Glutamatergic neuron (in vitro differentiated cells): ENCODE measurements around the gene LGALS3. TPM values are rescaled to one million over a fixed set of nuclear protein-coding genes. Genes with fewer than 3 reads are reported as not detected.

ENCODE experiments used
- DNase-seq: peaks from one replicate; pipeline ENCODE4 v3.0.0; 2022
- H3K27ac Mint-ChIP-seq: one replicate; pipeline ENCODE4 v1.8.0; 2020; ENCODE audit warnings: mild to moderate bottlenecking, mixed read lengths, inconsistent platforms; ENCODE audit not compliant: unreplicated experiment
- H3K27me3 Mint-ChIP-seq: one replicate; pipeline ENCODE4 v1.8.0; 2020; ENCODE audit warnings: mild to moderate bottlenecking, moderate library complexity, mixed read lengths, inconsistent platforms; ENCODE audit not compliant: unreplicated experiment
- H3K36me3 Mint-ChIP-seq: one replicate; pipeline ENCODE4 v1.8.0; 2020; ENCODE audit warnings: mild to moderate bottlenecking, mixed read lengths, inconsistent platforms; ENCODE audit not compliant: unreplicated experiment
- H3K4me1 Mint-ChIP-seq: one replicate; pipeline ENCODE4 v1.8.0; 2020; ENCODE audit warnings: mild to moderate bottlenecking, low read depth, mixed read lengths, inconsistent platforms; ENCODE audit not compliant: unreplicated experiment
- H3K4me3 Mint-ChIP-seq: one replicate; pipeline ENCODE4 v1.8.0; 2020; ENCODE audit warnings: mild to moderate bottlenecking, mixed read lengths, inconsistent platforms; ENCODE audit not compliant: unreplicated experiment
- H3K9me3 Mint-ChIP-seq: one replicate; pipeline ENCODE4 v1.8.0; 2020; ENCODE audit warnings: mild to moderate bottlenecking, moderate library complexity, mixed read lengths, inconsistent platforms; ENCODE audit not compliant: unreplicated experiment
- total RNA-seq: library from RNA; stranded (reverse); fragmentation: NEBNext Ultra II Directional; extraction: Animal tissue kit (Norgen Biotek cat#: 25700); gene quantifications from one replicate; pipeline ENCODE4 v1.2.1, GENCODE V29; 2021; ENCODE audit not compliant: unreplicated experiment
- TF ChIP-seq, protein P1 (sequence below): fragments of 200-600 bp; sonication (generic); IDR thresholded peaks from one replicate; pipeline ENCODE4 v1.5.0; 2021; ENCODE audit not compliant: partially characterized antibody, unreplicated experiment

The LGALS3 gene
- total RNA-seq, 1 donor from 2014 or later, result not detected

- H3K27ac Mint-ChIP-seq, result no peak overlapping the region
- H3K27me3 Mint-ChIP-seq, result no peaks in the 10 kb centered on the region
- H3K4me1 Mint-ChIP-seq, result no peaks in the 10 kb centered on the region
- no peak for DNase-seq
- peaks cover 3% of the 10 kb centered on the region for H3K9me3 Mint-ChIP-seq
- H3K36me3 Mint-ChIP-seq, result no peaks in the 10 kb centered on the region
- TF ChIP-seq, protein P1, sequence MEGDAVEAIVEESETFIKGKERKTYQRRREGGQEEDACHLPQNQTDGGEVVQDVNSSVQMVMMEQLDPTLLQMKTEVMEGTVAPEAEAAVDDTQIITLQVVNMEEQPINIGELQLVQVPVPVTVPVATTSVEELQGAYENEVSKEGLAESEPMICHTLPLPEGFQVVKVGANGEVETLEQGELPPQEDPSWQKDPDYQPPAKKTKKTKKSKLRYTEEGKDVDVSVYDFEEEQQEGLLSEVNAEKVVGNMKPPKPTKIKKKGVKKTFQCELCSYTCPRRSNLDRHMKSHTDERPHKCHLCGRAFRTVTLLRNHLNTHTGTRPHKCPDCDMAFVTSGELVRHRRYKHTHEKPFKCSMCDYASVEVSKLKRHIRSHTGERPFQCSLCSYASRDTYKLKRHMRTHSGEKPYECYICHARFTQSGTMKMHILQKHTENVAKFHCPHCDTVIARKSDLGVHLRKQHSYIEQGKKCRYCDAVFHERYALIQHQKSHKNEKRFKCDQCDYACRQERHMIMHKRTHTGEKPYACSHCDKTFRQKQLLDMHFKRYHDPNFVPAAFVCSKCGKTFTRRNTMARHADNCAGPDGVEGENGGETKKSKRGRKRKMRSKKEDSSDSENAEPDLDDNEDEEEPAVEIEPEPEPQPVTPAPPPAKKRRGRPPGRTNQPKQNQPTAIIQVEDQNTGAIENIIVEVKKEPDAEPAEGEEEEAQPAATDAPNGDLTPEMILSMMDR, result no peak
- no peak overlapping the region for H3K4me3 Mint-ChIP-seq
Measured at GRCh38 chr14:55139141-55139540, 10.1 kb downstream of the LGALS3 start.

- H3K27me3 Mint-ChIP-seq, result no peaks in the 10 kb centered on the region
- peaks cover 3% of the 10 kb centered on the region for H3K9me3 Mint-ChIP-seq
- no peak overlapping the region for H3K4me3 Mint-ChIP-seq
- no peak overlapping the region for H3K27ac Mint-ChIP-seq
- TF ChIP-seq, protein P1, result no peak
- H3K36me3 Mint-ChIP-seq, result no peaks in the 10 kb centered on the region
- no peaks in the 10 kb centered on the region for H3K4me1 Mint-ChIP-seq
- no peak for DNase-seq
Measured at GRCh38 chr14:55139696-55140509, 10.9 kb downstream of the LGALS3 start.

DNA sequence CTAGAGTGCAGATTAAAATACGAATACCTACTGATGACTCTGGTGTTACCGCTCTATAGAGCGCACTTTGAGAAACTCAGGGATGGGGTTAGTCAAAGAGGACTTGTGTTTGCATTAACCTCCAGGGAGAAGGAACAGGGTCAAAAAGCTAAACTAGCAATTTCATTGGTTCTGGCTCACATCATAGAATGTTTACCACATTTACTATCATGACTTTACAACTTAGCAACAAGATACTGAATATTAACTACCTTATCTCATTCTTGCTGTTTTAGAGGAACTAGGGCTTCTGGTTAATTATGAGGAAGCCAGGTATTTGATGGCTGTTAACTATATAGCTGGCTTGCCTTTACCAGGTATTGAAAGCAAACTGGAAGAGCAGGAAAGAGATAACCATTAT is 12.8 kb downstream of the LGALS3 start:
- no peak overlapping the region for H3K4me3 Mint-ChIP-seq
- peaks cover 2% of the 10 kb centered on the region for H3K9me3 Mint-ChIP-seq
- TF ChIP-seq, protein P1, result no peak
- H3K27ac Mint-ChIP-seq, result no peak overlapping the region
- H3K4me1 Mint-ChIP-seq, result no peaks in the 10 kb centered on the region
- H3K36me3 Mint-ChIP-seq, result no peaks in the 10 kb centered on the region
- H3K27me3 Mint-ChIP-seq, result no peaks in the 10 kb centered on the region
- DNase-seq, result no peak

DNA sequence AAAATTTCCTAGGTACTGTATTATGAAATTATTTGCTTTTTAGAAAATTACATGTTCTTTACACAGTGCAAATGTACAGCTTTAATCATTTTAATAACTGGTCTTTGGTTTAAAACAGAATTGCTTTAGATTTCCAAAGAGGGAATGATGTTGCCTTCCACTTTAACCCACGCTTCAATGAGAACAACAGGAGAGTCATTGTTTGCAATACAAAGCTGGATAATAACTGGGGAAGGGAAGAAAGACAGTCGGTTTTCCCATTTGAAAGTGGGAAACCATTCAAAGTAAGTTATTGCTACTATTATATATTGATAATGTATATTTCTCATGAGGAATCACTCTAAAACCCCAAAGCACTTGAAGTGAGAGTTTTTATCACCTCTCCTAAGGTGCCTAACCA is 13.4 kb downstream of the LGALS3 start:
- Mint-ChIP-seq H3K4me1 (no peaks in the 10 kb centered on the region), H3K27ac (no peak overlapping the region), H3K27me3 (no peaks in the 10 kb centered on the region), H3K9me3 (no peaks in the 10 kb centered on the region), H3K36me3 (no peaks in the 10 kb centered on the region), H3K4me3 (no peak overlapping the region)
- TF ChIP-seq, protein P1, result no peak
- no peak for DNase-seq

DNA sequence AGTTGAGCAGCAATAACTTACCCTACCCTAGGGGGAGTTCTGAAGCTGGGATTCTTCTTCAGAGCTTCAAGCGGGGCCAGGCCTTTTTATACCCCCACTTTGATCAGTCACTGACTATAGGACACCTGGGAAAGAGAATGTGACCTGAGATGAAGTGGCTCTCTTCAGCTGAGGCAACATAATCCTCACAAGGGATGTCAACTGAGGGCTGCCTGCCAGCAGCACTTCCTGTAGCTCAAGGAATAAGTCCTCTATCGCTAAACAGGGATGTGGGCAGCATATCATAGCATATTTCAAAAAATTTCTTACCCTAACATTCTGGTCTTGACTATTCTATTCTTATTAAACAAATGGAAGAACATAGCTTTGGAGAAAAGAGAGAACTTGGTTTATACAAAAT is 17.4 kb downstream of the LGALS3 start:
- Mint-ChIP-seq H3K27ac (no peak overlapping the region), H3K4me3 (no peak overlapping the region), H3K9me3 (no peaks in the 10 kb centered on the region), H3K4me1 (no peaks in the 10 kb centered on the region), H3K27me3 (no peaks in the 10 kb centered on the region), H3K36me3 (no peaks in the 10 kb centered on the region)
- TF ChIP-seq, protein P1, result no peak
- DNase-seq, result no peak
